ENCODE data around the gene MTFR1L. TPM values are rescaled to one million over a fixed set of nuclear protein-coding genes. Genes with fewer than 3 reads are reported as not detected.

MTFR1L gene
- total and polyA plus RNA-seq, 3 donors from 2014 or later, result 148 to 253 (median 166) TPM

GRCh38 chr1:25779894-25780293 lies 39.9 kb upstream of the MTFR1L start:
- H3K27ac ChIP-seq, result no peak overlapping the region
- no peaks in the 10 kb centered on the region for H3K9me3 ChIP-seq
- intact Hi-C loops (cut with DNase I; ENCODE audit: low total_unique reads), result loop anchor here (10.0 kb wide), 1 partner anchor 255 kb away; no protein-coding TSS in a partner anchor
- WGBS, 2 donors, result 93 to 98% methylated on average over 4 of the region's 4 CpGs
- no peaks in the 10 kb centered on the region for H3K36me3 ChIP-seq (ENCODE audit: low read depth, missing control alignments)
- no peaks in the 10 kb centered on the region for H3K27me3 ChIP-seq
- TF ChIP-seq, protein P1, sequence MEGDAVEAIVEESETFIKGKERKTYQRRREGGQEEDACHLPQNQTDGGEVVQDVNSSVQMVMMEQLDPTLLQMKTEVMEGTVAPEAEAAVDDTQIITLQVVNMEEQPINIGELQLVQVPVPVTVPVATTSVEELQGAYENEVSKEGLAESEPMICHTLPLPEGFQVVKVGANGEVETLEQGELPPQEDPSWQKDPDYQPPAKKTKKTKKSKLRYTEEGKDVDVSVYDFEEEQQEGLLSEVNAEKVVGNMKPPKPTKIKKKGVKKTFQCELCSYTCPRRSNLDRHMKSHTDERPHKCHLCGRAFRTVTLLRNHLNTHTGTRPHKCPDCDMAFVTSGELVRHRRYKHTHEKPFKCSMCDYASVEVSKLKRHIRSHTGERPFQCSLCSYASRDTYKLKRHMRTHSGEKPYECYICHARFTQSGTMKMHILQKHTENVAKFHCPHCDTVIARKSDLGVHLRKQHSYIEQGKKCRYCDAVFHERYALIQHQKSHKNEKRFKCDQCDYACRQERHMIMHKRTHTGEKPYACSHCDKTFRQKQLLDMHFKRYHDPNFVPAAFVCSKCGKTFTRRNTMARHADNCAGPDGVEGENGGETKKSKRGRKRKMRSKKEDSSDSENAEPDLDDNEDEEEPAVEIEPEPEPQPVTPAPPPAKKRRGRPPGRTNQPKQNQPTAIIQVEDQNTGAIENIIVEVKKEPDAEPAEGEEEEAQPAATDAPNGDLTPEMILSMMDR (IDR thresholded peaks at IDR 0.05), result no peak
- no peak for TF ChIP-seq POLR2A (IDR thresholded peaks at IDR 0.05)
- H3K4me3 ChIP-seq, result no peak overlapping the region
- H3K4me1 ChIP-seq, result peaks cover 10% of the 10 kb centered on the region
- no peak for DNase-seq

DNA sequence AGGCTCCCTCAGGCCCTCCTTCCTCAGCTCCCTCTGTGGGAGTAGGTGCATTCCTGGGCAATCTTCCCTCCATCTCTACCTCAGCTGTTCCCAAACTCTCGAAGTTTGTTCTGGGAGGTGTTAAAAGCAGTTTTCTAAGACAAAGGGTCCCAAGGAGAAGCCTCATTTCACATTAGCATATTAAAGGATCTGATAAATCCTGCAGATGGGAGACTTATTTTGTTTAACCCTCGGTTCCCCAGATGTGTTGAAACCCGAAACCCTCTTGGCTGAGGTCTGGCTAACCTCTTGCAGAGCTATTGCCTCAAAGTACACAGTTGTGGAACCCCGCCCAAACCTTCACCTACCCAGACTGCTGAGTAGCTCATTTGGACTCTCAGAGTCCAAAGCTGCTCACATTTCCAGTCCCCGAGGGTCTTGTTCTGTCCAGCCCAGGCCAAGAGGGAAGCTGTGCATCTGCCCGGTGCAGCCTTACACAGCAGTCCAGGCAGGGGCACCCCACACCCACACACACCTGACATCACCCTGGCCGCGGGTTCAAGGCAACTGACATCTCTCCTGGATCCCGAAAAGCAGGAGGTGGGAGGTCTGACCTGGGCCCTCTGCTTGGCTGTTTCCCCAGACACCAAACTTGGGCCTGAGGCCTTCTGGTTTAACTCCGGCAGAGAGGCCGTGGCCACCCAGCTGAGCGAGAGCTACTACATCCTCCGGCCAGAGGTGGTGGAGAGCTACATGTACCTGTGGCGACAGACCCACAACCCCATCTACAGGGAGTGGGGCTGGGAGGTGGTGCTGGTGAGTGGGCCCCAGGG lies 39.2 kb upstream of the MTFR1L start:
- intact Hi-C loops (cut with DNase I; ENCODE audit: low total_unique reads), result loop anchor here (10.0 kb wide), 1 partner anchor 256 kb away; no protein-coding TSS in a partner anchor
- H3K4me3 ChIP-seq, result no peak overlapping the region
- no peak overlapping the region for H3K27ac ChIP-seq
- DNase-seq, result peak; percentile 74
- no peaks in the 10 kb centered on the region for H3K36me3 ChIP-seq (ENCODE audit: low read depth, missing control alignments)
- no peaks in the 10 kb centered on the region for H3K27me3 ChIP-seq
- H3K4me1 ChIP-seq, result peaks cover 10% of the 10 kb centered on the region
- no peaks in the 10 kb centered on the region for H3K9me3 ChIP-seq
- WGBS, 2 donors, result 60 to 65% methylated on average over 9 to 14 of the region's 14 CpGs
- no peak for TF ChIP-seq POLR2A (IDR thresholded peaks at IDR 0.05)
- TF ChIP-seq, protein P1 (IDR thresholded peaks at IDR 0.05), result no peak

DNA sequence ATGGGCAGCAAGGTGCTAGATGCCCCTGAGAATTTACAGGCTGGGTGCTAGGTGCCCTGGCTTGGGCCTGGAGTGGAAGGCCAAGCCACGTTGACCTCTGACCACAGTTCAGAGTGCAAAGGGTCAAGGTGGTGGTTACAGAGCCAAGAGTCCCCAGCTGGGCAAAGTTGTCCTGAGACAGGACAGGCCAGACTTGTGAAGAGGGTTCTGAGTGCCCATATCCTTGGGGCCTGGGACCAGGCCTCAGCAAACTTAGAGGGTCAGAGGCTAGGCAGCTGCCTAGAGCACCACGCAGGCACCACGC lies 38.7 kb upstream of the MTFR1L start:
- 85 to 88% methylated on average over 2 to 3 of the region's 3 CpGs for WGBS, 2 donors
- Histone ChIP-seq H3K4me1 (peaks cover 10% of the 10 kb centered on the region), H3K27ac (no peak overlapping the region), H3K36me3 (ENCODE audit: low read depth, missing control alignments) (no peaks in the 10 kb centered on the region), H3K4me3 (no peak overlapping the region), H3K9me3 (no peaks in the 10 kb centered on the region), H3K27me3 (no peaks in the 10 kb centered on the region)
- TF ChIP-seq POLR2A (IDR thresholded peaks at IDR 0.05), result no peak
- TF ChIP-seq, protein P1 (IDR thresholded peaks at IDR 0.05), result no peak
- intact Hi-C loops (cut with DNase I; ENCODE audit: low total_unique reads), result loop anchor here (10.0 kb wide), 1 partner anchor 256 kb away; no protein-coding TSS in a partner anchor
- DNase-seq, result no peak

GRCh38 chr1:25782608-25783201 lies 37.0 kb upstream of the MTFR1L start:
- 80 to 89% methylated on average over 15 to 18 of the region's 18 CpGs for WGBS, 2 donors
- no peak overlapping the region for H3K27ac ChIP-seq
- H3K36me3 ChIP-seq (ENCODE audit: low read depth, missing control alignments), result no peaks in the 10 kb centered on the region
- no peaks in the 10 kb centered on the region for H3K27me3 ChIP-seq
- TF ChIP-seq, protein P1 (IDR thresholded peaks at IDR 0.05), result no peak
- TF ChIP-seq POLR2A (IDR thresholded peaks at IDR 0.05), result no peak
- peaks cover 10% of the 10 kb centered on the region for H3K4me1 ChIP-seq
- no peak for DNase-seq
- intact Hi-C loops (cut with DNase I; ENCODE audit: low total_unique reads), result loop anchor here (10.0 kb wide), 1 partner anchor 258 kb away; no protein-coding TSS in a partner anchor
- H3K4me3 ChIP-seq, result no peak overlapping the region
- no peaks in the 10 kb centered on the region for H3K9me3 ChIP-seq
